GM21786 (cell line): ENCODE results near the gene SLC1A1.
"Not testable (repeated sequence)": the region's sequence is repeated elsewhere in the genome, so short reads cannot be mapped to it uniquely, and the experiment has no call there.

Experiments used
- ATAC-seq: cut with Tn5 transposase; IDR thresholded peaks from one replicate; pipeline ENCODE4 v1.9.1; 2021; ENCODE audit not compliant: unreplicated experiment

The SLC1A1 gene

GRCh38 chr9:4504250-4504649 lies 14.0 kb downstream of the SLC1A1 start:
- no peak for ATAC-seq

- ATAC-seq, result peak; percentile 35
Observed at GRCh38 chr9:4506490-4506889, 16.2 kb downstream of the SLC1A1 start.

GRCh38 chr9:4507306-4508130 lies 17.2 kb downstream of the SLC1A1 start:
- peak; percentile 39 for ATAC-seq

- ATAC-seq, result no peak
Observed at GRCh38 chr9:4508246-4508906, 18.1 kb downstream of the SLC1A1 start.

- no peak for ATAC-seq
Observed at GRCh38 chr9:4508907-4509589, 18.8 kb downstream of the SLC1A1 start.

- ATAC-seq, result no peak
Observed at GRCh38 chr9:4509590-4509984, 19.3 kb downstream of the SLC1A1 start.

GRCh38 chr9:4510546-4511322 lies 20.5 kb downstream of the SLC1A1 start:
- no peak for ATAC-seq

GRCh38 chr9:4514252-4515128 lies 24.2 kb downstream of the SLC1A1 start:
- no peak for ATAC-seq

- ATAC-seq, result peak; percentile 54
Observed at GRCh38 chr9:4515958-4516375, 25.7 kb downstream of the SLC1A1 start.

GRCh38 chr9:4517274-4517673 lies 27.0 kb downstream of the SLC1A1 start:
- ATAC-seq, result no peak

GRCh38 chr9:4519604-4520003 lies 29.3 kb downstream of the SLC1A1 start:
- no peak for ATAC-seq

GRCh38 chr9:4520055-4520454 lies 29.8 kb downstream of the SLC1A1 start:
- no peak for ATAC-seq

GRCh38 chr9:4530375-4530774 lies 40.1 kb downstream of the SLC1A1 start:
- ATAC-seq, result peak; percentile 58

GRCh38 chr9:4530831-4531230 lies 40.6 kb downstream of the SLC1A1 start:
- ATAC-seq, result not testable (repeated sequence)

- not testable (repeated sequence) for ATAC-seq
Observed at GRCh38 chr9:4531355-4531754, 41.1 kb downstream of the SLC1A1 start.

- ATAC-seq, result not testable (repeated sequence)
Observed at GRCh38 chr9:4533881-4534280, 43.6 kb downstream of the SLC1A1 start.

- not testable (repeated sequence) for ATAC-seq
Observed at GRCh38 chr9:4536196-4536595, 45.9 kb downstream of the SLC1A1 start.

GRCh38 chr9:4537581-4537980 lies 47.3 kb downstream of the SLC1A1 start:
- no peak for ATAC-seq

GRCh38 chr9:4538107-4538506 lies 47.8 kb downstream of the SLC1A1 start:
- no peak for ATAC-seq

GRCh38 chr9:4538621-4539020 lies 48.4 kb downstream of the SLC1A1 start:
- ATAC-seq, result no peak
